ENCODE results near the gene ABCA5. TPM values are rescaled to one million over a fixed set of nuclear protein-coding genes. Genes with fewer than 3 reads are reported as not detected.
"Not testable (repeated sequence)": the region's sequence is repeated elsewhere in the genome, so short reads cannot be mapped to it uniquely, and the experiment has no call there.

Gene ABCA5
- polyA plus RNA-seq, 3 donors: 21.5 to 35.3 (median 28.9) TPM

DNA sequence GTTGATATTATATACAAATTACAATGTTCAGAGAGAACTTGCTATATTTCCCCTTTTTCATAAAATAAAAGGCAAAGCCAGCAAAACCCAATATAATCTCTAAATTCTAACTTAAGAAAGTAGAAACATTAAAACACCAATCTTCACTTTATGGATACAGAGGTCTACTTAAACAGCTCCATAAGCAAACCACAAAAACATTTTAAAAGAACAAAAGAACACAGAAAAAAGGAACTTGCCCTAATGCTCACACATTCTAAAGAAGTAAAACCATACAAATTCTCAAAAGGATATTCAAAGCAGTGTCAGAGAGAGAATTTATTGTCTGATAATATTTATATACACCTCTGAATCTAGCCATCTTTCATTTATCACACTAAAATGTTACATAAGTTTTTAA, 98.9 kb downstream of the ABCA5 start:
- no peak for DNase-seq (ENCODE audit: extremely low read depth in 1 of 11, low read depth in 9 of 11, low spot score in 4 of 11)

- DNase-seq (ENCODE audit: extremely low read depth in 1 of 11, low read depth in 9 of 11, low spot score in 4 of 11): no peak
Measured at GRCh38 chr17:69227541-69227940, 99.4 kb downstream of the ABCA5 start.

- peak in 3 of 11 donors; percentile 7 to 31 (median 18) for DNase-seq (ENCODE audit: extremely low read depth in 1 of 11, low read depth in 9 of 11, low spot score in 4 of 11)
Measured at GRCh38 chr17:69223809-69224208, 103.1 kb downstream of the ABCA5 start.

DNA sequence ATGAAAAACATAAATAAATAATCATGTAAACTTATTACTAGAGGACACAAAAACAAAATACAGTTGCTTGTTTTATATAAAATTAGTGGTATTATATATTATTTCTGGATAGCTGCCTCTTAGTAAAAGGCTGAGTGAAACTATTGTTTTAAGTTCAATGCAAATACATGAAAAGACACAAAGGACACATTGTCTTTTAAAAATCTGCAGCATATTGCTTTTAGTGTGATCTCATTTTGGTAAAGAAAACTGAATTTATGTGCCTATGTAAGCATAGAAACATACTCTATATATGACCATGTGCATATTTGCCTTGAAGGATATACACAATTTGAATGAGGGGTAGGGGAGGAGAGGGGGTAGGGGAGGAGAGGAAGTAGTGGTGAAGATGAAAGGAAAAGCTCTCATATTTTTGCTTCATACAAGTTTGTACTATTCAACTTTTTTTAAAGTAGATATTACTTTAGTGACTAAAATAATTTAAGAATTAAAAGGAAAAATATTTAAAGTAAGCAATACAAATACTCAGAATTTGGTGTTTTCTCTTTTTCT, 104.2 kb downstream of the ABCA5 start:
- DNase-seq (ENCODE audit: extremely low read depth in 1 of 11, low read depth in 9 of 11, low spot score in 4 of 11): no peak

DNA sequence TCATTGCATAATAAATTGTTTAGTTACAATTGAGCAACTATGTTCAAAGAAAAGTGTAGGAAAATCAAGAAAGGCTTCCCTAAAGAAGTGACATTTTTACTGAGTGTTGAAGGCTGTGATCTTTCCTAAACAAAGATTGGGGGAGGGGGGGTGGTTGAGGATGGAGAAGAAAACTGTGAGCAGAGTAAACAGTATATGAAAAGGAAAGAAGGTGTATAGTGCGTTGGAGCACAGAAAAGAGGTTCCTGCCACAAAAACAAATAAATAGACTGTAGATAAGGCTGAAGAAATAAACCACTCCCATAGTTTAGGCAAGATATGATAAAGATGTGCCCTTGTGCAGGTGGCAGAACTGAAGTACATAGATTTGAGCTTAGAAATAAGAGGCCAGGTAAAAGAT, 106.8 kb downstream of the ABCA5 start:
- no peak for DNase-seq (ENCODE audit: extremely low read depth in 1 of 11, low read depth in 9 of 11, low spot score in 4 of 11)

GRCh38 chr17:69218986-69219385, 107.9 kb downstream of the ABCA5 start:
- DNase-seq (ENCODE audit: extremely low read depth in 1 of 11, low read depth in 9 of 11, low spot score in 4 of 11): no peak

DNA sequence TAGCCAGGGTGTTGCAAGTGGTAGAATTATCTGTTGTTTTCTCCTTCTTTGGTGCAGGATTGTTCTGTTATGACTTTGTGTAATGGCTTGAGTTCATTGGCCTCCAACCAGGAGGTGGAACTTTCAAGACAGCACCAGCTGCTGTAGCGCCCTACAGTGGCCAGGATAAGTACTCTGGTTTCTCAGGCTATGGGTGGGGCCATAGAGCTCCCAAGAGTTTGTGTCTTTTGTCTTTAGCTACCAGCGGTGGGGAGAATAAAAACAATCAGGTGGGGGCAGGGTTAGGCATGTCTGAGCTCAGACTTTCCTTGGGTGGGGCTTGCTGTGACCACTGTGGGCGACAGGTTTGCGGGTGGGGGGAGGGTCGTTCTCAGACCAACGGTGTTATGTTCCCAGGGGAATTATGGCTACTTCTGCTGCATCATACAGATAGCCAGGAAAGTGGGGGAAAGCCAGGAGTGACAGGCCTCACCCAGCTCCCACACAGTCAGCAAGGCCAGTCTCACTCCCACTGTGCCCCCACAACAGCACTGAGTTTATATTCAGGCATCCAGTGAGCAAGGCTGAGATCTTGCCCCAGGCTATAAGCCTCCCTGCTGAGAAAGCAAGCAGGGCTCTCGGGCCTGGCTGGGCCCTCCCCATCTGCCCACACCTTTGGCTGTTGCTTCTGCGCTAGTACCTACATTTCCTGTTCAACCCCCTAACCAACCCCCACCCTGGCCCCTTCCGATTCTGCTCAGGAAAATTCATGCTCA, 113.7 kb downstream of the ABCA5 start:
- DNase-seq (ENCODE audit: extremely low read depth in 1 of 11, low read depth in 9 of 11, low spot score in 4 of 11): no peak

- DNase-seq (ENCODE audit: extremely low read depth in 1 of 11, low read depth in 9 of 11, low spot score in 4 of 11): no peak
Measured at GRCh38 chr17:69208640-69209039, 118.3 kb downstream of the ABCA5 start.

DNA sequence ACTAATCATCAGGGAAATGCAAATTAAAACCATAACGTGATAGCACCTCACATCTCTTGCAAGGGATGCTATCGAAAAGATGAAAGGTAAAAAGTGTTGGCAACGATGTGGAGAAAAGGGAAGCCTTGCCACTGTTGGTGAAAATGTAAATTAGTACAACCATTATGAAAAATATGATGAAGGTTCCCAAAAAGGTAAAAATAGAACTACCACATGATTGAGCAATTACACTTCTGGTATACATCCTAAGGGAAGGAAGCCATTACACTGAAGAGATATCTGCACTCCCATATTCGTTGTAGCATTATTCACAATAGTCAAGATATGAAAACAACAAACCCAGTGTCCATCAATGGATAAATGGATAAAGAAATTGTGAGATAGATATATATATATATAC, 119.8 kb downstream of the ABCA5 start:
- DNase-seq (ENCODE audit: extremely low read depth in 1 of 11, low read depth in 9 of 11, low spot score in 4 of 11): no peak

DNA sequence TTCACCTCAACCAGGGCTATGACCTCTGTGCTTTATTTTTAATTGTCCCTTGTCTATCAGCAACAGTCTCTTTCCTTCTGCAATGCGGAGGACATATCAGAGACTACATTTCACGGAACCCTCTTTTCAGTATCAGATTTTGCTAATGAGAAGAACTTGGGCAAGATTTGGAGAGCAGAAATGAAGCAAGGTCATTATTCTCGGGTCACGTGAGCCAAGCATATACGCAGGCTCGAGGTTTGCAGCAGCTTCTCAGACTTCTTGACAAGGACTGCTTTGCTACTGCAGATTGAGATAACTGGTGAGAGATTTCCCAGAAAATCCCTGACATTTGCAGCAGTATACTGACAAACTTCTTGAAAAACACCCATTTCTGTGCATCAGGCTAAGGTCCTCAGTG, 128.7 kb downstream of the ABCA5 start:
- DNase-seq (ENCODE audit: extremely low read depth in 1 of 11, low read depth in 9 of 11, low spot score in 4 of 11): no peak

DNA sequence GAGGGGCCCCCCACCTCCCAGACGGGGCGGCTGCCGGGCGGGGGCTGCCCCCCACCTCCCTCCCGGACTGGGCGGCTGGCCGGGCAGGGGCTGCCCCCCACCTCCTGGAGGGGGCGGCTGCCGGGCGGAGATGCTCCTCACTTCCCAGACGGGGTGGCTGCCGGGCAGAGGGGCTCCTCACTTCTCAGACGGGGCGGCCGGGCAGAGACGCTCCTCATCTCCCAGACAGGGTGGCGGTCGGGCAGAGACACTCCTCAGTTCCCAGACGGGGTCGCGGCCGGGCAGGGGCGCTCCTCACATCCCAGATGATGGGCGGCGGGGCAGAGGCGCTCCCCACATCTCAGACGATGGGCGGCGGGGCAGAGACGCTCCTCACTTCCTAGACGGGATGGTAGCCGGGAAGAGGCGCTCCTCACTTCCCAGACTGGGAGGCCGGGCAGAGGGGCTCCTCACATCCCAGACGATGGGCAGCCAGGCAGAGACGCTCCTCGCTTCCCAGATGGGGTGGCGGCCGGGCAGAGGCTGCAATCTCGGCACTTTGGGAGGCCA, 130.8 kb downstream of the ABCA5 start:
- not testable (repeated sequence) for DNase-seq (ENCODE audit: extremely low read depth in 1 of 11, low read depth in 9 of 11, low spot score in 4 of 11)

Other genes with a start within 250 kb of the ABCA5 start
- 1 to 10 TPM; 4.7 to 6.7 (median 6.0) TPM for gene ABCA6, start 185.2 kb downstream of the ABCA5 start, polyA plus RNA-seq (ENCODE audit: insufficient read length in 3 of 3)
- gene ABCA10, start 98.3 kb downstream of the ABCA5 start, polyA plus RNA-seq (ENCODE audit: insufficient read length in 3 of 3): 1 to 10 TPM; 1.3 to 3.0 (median 3.0) TPM
- gene MAP2K6, start 87.6 kb upstream of the ABCA5 start, polyA plus RNA-seq (ENCODE audit: insufficient read length in 3 of 3): 10 to 100 TPM; 21.0 to 26.6 (median 22.4) TPM

All from renal cortex interstitium (tissue), 11 donors.